HG02885 (cell line): ENCODE results near the gene LUC7L3.
A peak's percentile ranks its signal among the peaks of the same experiment; 100 is the strongest.

Experiments used
- ATAC-seq: cut with Tn5 transposase; IDR thresholded peaks from one replicate; pipeline ENCODE4 v1.9.1; 2021; ENCODE audit warnings: mild to moderate bottlenecking; ENCODE audit not compliant: unreplicated experiment, poor library complexity

Gene LUC7L3

DNA sequence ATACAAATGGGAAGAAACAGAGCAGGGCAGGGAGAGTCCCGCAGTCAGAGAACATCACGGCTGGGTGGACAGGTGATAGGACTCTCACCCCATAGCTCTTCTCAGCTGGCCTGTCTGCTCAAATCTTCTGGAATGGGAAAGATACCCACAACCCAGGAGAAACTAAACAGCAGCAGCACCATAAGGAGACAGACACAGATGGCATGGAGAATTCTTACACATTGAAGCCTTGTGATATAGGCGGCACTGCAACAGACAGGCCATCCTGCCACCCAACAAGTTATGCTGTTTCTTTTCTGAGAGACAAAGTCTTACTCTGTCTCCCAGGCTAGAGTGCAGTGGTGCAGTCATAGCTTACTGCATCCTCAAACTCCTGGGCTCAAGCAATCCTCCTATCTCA, 56.5 kb downstream of the LUC7L3 start:
- ATAC-seq, result no peak

DNA sequence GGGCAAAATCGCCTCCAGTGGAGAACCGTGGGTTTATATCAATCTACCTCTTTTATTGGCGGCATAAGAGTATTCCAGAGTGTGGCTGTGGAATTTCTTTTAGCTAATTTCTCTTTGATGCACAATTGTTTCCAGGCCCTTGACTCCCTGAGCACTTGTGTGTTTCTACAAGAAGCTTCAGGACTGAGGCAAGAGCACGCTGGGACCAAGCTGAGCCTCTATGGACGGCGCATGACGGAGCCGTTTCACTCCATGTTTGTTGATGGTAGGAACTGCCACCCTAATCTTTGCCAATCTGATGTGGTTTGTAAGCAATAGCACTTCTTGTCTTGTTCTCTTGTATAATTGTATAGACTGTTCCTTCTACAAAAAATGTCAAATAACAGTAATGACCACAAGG, 59.1 kb downstream of the LUC7L3 start:
- no peak for ATAC-seq

DNA sequence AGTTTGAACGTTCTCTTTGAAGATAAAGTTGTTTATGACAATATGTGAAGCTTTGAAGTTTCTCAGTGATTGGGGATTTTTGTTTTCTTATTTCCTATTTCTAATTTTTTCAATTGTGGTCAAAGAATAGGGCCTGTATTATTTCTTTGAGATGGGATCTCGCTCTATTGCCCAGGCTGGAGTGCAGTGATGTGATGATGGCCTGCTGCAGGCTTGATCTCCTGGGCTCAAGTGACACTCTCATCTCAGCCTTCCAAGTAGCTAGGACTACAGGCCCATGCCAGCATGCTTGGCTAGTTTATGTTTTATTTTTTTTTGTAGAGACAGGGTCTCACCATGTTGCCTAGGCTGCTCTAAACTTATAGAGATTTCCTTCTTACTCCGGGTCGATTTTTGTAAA, 59.6 kb downstream of the LUC7L3 start:
- no peak for ATAC-seq

DNA sequence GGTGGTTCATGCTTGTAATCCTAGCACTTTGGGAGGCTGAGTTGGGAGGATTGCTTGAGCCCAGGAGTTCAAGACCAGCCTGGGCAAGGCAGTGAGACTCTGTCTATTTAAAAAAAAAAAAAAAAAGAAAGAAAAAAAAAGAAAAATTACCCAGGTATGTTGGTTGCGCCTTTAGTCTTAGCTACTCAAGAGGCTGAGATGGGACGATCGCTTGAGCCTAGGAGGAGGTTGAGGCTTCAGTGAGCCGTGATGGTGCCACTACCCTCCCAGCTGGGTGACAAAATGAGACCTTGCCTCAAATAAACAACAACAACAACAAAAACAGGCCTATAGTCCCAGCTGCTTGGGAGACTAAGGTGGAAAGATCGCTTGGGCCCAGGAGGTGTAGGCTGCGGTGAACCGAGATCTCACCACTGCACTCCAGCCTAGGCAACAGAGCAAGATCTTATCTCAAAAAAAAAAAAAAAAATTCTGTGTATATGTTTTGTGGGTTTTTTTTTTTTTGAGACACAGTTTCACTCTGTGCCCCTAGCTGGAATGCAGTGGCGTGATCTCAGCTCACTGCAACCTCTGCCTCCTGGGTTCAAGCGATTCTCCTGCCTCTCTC, 60.4 kb downstream of the LUC7L3 start:
- no peak for ATAC-seq

GRCh38 chr17:50781167-50781566, 61.8 kb downstream of the LUC7L3 start:
- ATAC-seq, result no peak

GRCh38 chr17:50783193-50783660, 63.8 kb downstream of the LUC7L3 start:
- peak; percentile 48 for ATAC-seq

- ATAC-seq, result no peak
These were observed 64.5 kb downstream of the LUC7L3 start for GRCh38 chr17:50783905-50784304.

DNA sequence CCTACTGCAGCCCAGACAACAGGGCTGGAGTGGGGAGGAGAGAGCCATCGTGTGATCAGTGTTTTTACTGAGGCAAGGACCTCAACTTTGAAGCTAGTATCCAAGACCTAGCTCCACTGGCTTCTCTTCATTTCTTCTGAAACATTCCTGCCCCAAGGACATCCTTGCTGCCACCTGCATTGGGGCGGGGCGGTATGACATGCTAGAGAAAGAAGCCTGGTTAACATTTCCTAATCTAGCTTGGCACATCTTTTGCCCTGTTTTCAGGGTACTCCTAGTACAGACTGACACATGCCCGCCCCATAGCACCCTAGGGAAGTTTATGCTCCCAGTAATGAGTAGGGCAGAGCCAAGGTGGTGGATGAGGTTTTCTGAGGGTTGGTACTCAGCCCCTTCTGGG, 65.7 kb downstream of the LUC7L3 start:
- ATAC-seq, result no peak

GRCh38 chr17:50785946-50786570, 66.7 kb downstream of the LUC7L3 start:
- no peak for ATAC-seq

- no peak for ATAC-seq
These were observed 67.7 kb downstream of the LUC7L3 start for GRCh38 chr17:50787106-50787505.

GRCh38 chr17:50790618-50791017, 71.2 kb downstream of the LUC7L3 start:
- ATAC-seq, result no peak

GRCh38 chr17:50792132-50792531, 72.7 kb downstream of the LUC7L3 start:
- no peak for ATAC-seq

GRCh38 chr17:50793007-50793406, 73.6 kb downstream of the LUC7L3 start:
- ATAC-seq, result no peak

- no peak for ATAC-seq
These were observed 75.0 kb downstream of the LUC7L3 start for GRCh38 chr17:50794361-50794760.

GRCh38 chr17:50797135-50797810, 77.9 kb downstream of the LUC7L3 start:
- ATAC-seq, result no peak

DNA sequence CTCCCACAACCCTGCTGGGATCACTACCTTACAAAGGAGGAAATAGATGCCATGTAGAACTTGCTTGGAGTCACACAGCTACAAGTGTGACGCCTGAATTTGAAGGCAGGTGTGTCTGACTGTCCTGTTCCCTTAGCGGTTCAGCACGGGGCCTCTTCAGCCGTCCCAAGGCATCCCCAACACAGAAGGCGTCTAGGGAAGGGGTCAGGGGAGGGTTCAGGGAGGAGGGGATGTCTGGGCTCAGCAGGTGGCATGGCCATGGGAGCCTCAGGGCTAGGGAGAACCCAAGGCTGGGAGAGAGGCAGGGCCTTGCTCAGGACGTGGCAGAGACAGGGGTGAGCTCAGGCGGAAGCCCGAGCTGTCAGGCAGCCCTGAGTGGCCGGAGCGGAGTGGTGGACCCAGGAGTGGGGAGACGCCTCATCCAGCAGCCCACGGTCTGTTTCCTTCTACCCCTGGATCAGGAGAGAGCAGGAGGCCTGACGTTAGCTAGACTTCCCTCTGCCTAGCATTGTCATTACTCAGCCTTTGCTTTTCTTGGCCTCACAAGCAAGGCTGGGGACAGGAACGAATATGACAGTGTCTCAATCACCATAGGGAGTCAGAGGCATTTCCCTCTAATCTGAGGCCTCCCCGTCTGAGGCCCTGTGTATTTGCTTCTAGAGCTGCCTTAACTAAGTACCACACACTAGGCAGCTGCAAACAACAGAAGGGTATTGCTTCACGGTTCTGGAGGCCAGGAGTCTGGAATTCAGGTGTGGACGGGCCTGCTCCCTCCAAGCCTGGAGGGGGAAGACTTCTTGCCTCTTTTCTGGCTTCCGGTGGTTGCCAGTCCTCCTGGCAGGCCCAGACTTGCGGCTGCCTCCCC, 79.3 kb downstream of the LUC7L3 start:
- no peak for ATAC-seq

DNA sequence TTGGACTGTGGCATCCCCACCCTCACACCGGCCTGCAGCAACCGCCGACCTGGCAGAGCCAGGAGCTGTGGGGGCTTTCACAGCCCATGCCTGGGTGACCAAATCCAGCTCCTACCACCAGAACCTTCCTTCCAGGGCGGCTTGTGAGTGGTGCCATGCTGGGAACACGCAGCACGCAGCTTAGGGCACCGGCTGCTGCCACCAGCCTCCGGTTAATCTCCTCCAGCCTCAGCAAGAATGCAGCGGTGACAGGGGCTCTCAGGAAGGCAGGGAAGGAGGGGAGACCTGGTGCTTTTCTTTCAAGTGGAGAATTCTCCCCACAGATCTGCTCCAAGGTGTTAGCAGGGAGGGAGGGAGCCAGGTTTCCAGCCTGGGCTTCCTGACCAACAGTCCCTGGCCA, 80.2 kb downstream of the LUC7L3 start:
- no peak for ATAC-seq

DNA sequence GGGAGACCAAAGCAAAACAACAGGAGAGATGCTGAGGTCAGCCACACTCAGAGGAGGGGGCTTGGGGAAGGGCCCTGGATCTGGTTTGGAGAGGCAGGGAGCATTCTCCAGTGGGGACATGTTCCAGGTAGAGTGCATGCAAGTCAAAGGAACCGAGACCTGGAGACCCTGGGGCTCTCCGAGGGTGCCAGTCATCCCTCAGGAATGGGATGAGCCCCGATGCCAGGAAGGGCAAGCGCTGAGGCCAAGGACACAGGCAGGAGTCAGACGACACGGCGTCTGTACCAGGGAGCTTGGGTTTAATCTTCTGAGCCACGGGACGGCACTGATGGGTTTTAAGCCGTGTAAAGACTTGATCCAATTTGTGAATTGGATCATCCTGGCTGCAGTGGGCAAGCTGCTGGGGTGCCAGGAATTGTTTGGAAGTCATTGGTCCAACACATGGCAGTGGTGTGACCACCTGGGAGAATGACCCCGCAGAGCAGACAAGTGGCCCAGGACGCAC, 80.8 kb downstream of the LUC7L3 start:
- ATAC-seq, result no peak

DNA sequence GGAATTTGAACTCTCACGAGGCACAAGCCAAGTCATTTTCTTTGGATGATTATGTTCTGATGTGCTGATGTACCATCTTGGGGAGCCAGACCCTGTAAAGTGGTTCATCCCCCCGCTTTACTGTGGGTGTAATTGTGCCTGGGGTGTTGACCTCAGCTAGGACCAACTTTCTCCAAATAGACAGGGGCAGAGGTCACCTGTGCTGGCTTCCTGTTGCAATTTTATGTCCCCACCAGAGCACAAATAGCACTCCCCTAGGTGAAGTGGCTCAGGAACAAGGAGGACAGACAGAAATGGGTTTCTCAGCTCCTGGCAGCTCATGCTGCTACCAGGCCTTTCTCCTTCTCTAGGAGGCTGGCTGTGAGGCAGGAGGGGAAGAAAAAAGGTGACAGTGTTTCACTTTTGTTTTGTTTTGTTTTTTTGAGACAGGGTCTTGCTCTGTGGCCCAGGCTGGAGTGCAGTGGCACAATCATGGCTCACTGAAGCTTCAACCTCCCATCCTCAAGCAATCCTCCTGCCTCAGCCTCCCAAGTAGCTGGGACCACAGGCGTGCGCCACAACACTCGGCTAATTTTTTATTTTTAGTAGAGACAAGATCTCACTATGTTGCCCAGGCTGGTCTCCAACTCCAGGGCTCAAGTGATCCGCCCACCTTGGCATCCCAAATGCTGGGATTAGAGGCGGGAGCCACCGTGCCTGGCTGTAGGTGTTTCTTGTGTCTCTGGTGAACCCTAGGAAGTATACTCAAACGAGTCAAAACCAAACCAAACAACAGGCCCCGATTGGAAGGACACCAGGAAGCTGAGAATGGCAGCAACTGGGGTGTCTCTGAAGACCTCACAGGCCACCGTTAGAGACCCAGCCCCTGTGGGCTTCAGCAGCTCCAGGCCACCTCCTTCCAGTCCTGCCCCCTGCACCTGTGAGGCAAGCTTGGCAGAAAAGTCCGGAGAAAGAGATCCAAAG, 83.5 kb downstream of the LUC7L3 start:
- ATAC-seq, result no peak
